ENCODE measurements around the gene DLG2.

GRCh38 chr11:84663731-84664130 is 963.4 kb downstream of the DLG2 start:
- TF ChIP-seq POLR2A (IDR thresholded peaks at IDR 0.05): no peak
- TF ChIP-seq CTCF (IDR thresholded peaks at IDR 0.05): no peak

Data from tibial nerve (tissue), 3 donors.